Left ventricle myocardium superior (tissue), 1 donor: ENCODE measurements around the gene CADM1. TPM values are rescaled to one million over a fixed set of nuclear protein-coding genes. Genes with fewer than 3 reads are reported as not detected.

Experiments
- ATAC-seq: fragments of 200-7000 bp; cut with Tn5 transposase; one replicate; pipeline ENCODE4 v1.9.1; 2020; ENCODE audit warnings: mild to moderate bottlenecking, moderate library complexity
- DNase-seq: peaks from one replicate; pipeline ENCODE4 v3.0.0-alpha.2; 2020
- intact Hi-C: fragments of 100-400 bp; cut with micrococcal nuclease; formaldehyde crosslinking; loops from one replicate; pipeline ENCODE4 v1.11.0; 2022
- total RNA-seq: library from RNA; stranded (reverse); fragmentation: NEBNext Ultra II Directional; extraction: Animal tissue kit (Norgen Biotek cat#: 25700); gene quantifications from one replicate; pipeline ENCODE4 v1.2.1, GENCODE V29; 2021
- donor health status: DM: no; HTN: yes; CAD: no; lungs with severe emphysema.

The CADM1 gene
- total RNA-seq, 1 donor from 2014 or later, result 38.5 TPM

DNA sequence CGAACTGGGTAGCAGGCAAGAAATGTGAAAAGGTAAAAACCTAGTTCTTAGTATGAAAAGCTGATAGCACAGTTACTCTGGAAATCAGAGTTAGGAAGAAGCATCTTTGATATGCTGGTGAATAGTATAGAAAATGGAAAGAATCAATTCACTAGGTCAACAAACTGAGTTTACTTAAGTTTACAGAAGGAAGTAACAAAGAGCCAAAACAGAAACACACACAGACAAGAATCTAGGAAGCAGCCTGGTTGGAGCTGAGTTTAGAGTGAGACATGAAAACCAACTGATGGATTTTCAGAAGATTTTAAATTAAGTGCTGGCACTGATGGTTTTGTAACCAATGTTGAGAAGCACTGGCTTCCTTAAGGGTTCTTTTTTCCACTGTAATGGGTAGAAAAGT lies 296.3 kb downstream of the CADM1 start:
- ATAC-seq, result no peak
- intact Hi-C loops, result no loop called here

GRCh38 chr11:115207166-115207591 lies 297.0 kb downstream of the CADM1 start:
- intact Hi-C loops, result no loop called here
- DNase-seq (no peak), ATAC-seq (peak; percentile 22)

More for the DNA sequence above, 296.3 kb downstream of the CADM1 start:
- no peak for DNase-seq

DNA sequence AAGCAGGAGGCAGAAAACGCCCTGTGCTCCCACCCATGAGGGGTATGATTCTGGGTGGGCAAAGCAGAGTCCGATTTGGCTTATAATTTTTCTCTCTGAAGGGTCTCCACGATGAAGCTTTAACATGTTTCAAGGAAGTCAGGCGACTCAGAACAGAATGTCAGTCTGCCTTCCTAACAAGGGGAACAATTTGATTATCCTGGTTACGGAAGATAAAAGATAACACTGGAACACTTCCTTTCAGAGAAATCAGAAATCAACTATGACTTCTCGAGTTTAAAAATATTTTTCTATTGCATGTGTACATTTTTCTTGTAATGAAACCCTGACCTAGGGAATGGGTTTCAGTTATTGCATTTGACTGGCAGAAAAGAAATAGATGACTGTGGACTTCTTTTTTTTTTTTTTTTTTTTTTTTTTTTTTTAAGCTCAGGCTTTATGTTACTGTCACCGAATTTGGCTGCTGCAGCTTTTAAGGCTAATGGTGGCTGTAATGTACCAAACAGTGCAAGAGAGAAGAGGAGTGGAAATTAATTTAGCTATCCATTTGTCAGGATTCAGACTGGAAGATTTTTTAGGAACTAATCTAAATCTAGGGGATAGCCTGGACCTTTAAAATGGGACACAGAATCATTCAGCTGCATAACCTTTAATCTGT lies 297.7 kb downstream of the CADM1 start:
- intact Hi-C loops, result no loop called here
- no peak for ATAC-seq
- no peak for DNase-seq

DNA sequence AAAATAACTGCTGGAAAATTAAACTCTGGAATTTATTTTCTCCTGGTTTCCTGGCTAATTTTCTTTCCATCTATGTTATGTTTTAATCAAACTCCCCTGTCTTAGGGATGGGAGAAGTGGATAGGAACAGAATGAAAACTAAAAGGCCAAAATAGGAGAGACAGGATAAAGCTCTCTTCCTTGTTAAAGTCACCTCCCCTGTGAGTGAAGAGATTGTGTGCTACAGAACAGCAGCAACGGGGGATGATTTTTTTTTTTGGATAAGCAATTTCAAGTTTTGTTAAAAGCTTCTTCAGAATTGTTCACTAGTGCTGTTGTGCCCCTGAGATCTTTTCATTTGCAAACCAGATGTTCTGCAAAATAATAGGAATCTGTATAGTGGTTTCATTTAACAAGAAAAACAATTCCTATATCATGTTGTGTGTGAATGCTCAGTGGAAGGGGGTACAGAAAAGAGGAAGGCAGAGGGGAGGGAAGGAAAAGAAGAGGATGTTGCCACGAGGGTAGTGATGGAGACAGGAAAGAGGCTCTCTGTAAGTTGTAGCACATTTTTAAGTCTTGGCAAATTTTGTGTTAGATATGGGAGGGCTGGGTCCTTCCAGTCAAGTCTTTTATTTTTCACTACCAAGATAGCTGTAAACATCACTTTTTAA lies 301.2 kb downstream of the CADM1 start:
- intact Hi-C loops, result no loop called here
- ATAC-seq, result no peak
- no peak for DNase-seq

GRCh38 chr11:115202074-115202473 lies 302.1 kb downstream of the CADM1 start:
- intact Hi-C loops, result no loop called here
- DNase-seq (no peak), ATAC-seq (no peak)

DNA sequence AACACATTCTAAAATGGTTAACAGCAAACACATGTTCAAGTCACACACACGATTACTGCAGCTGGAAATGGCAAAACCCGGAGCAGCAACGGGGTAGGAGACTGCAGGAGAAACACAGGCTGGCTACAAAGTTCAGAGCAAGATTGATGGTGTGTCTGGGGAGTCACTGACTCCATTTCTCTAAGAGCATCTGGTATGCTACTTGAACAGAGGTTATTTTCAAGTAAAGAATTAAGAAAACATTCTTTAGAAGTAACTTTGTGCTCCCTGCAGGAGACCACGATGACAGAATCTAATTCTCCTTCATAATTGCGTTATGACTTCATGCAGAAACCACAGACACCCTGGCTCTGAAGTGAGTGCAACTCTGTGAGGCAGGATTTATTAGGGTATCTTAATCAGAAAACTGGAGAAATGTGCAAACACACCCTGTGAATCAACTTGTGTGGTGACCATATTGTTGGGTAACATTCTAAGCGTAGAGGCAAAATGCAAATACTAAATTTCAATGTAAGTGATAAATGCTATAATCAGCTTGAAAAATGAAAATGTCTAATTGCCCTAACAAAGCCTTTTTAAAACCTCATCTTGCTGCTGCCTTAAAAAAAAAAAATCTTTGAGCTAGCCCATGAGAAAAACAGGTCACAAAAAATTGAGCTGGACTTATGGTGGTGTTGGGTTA lies 303.0 kb downstream of the CADM1 start:
- DNase-seq (no peak), ATAC-seq (no peak)
- intact Hi-C loops, result no loop called here

GRCh38 chr11:115199481-115200069 lies 304.6 kb downstream of the CADM1 start:
- intact Hi-C loops, result no loop called here
- ATAC-seq (no peak), DNase-seq (no peak)

- intact Hi-C loops, result no loop called here
- DNase-seq (no peak), ATAC-seq (no peak)
Observed at GRCh38 chr11:115198321-115198741, 305.9 kb downstream of the CADM1 start.

DNA sequence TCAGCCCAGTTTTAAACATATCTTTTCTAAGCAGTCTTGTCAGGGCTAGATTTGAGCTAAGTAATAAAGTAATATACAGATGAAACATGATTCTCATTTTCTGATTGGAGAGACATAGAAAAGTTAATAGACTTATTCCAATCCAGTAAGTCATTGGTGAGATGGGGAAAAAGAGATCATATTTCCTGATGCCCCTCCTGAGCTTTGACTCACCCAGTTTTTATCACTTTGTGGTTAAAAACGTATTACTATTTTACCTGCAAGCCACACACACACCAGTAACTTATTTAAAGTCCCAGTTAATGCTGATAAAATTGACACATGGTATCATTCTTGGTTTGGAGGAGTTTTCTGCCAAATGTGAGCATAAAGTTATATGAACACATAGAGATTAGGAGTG lies 306.8 kb downstream of the CADM1 start:
- DNase-seq (no peak), ATAC-seq (no peak)
- intact Hi-C loops, result no loop called here

DNA sequence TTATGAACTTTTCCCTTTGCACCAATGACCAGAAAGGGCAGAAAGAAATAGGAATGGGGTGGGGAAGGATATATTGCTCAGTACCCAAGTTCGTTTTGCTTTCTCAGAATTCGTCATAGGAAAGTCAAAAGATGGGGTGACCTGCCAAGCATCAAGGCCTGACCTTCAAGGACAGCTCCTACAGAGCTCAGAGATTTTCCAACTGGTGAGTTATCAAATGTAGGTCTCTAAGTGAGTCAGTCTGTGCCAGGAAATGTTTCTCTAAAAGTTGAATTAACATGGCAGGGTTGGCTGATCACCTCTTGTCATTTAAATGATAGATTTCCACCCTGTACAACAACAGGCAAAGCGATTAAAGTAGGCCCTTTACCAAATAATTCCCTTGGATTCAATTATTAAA lies 307.2 kb downstream of the CADM1 start:
- intact Hi-C loops, result no loop called here
- DNase-seq (no peak), ATAC-seq (no peak)

DNA sequence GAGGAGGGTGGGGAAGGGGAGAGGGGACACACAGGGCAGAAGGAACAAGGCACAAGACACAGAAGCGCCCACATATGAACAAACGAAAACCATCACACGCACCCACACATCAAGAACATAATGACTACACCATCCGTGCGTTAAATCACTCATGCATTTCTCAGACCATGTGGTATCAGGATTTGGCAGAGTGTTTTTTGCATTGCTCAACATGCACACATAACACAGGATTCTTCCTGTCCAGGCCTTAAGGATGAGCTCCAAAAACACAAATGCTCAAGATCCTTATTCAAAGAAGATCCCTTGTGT lies 309.5 kb downstream of the CADM1 start:
- peak; percentile 68 for ATAC-seq
- DNase-seq, result no peak
- intact Hi-C loops, result no loop called here

GRCh38 chr11:115193914-115194801 lies 310.1 kb downstream of the CADM1 start:
- ATAC-seq, result peak; percentile 65
- no peak for DNase-seq
- intact Hi-C loops, result no loop called here

- intact Hi-C loops, result no loop called here
- DNase-seq (no peak), ATAC-seq (no peak)
Observed at GRCh38 chr11:115191761-115192160, 312.5 kb downstream of the CADM1 start.

GRCh38 chr11:115190196-115190595 lies 314.0 kb downstream of the CADM1 start:
- intact Hi-C loops, result no loop called here
- no peak for ATAC-seq
- no peak for DNase-seq

- ATAC-seq (no peak), DNase-seq (no peak)
- intact Hi-C loops, result no loop called here
Observed at GRCh38 chr11:115188898-115189278, 315.3 kb downstream of the CADM1 start.

- ATAC-seq (no peak), DNase-seq (no peak)
- intact Hi-C loops, result no loop called here
Observed at GRCh38 chr11:115188188-115188897, 315.9 kb downstream of the CADM1 start.

DNA sequence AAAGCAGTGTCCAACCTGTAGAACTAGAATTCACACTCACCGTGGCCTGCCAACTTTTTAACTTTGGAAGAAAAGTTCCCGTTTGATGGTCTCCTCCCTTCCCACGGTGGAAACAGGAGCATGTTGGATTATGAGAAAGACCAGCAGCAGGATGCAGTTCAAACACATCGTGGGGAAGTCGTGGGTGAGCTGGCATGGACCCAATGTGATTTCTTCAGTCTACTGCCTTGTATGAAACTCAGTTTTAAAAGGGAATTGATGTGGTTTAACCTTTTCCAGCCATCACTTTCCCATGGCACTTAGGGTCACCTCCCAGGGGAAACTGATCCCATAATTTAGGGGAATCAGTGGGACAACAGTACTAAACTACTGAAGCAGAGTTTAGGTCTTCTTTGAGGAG lies 318.3 kb downstream of the CADM1 start:
- no peak for ATAC-seq
- intact Hi-C loops, result no loop called here

GRCh38 chr11:115185507-115185906 lies 318.7 kb downstream of the CADM1 start:
- DNase-seq (no peak), ATAC-seq (peak; percentile 31)
- intact Hi-C loops, result no loop called here

More for the DNA sequence above, 318.3 kb downstream of the CADM1 start:
- DNase-seq, result no peak

DNA sequence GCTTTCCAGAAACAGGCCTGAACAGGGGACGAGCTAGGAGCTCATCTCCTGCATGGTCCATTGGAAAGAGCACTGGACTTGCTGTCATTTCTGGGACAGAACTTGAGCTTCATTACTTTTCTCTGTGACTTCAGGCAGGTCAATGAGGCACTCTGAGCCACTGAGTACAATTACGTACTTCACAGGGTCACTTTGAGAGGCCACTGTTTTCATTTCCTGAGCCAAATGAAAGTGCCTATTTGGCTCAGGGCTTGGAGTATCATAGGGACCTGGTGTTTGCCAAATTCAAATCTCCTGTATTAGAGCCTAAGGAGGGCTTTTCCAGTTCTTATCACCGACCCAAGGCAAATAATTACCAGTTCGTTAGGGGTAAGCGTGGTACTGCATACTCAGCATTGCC lies 319.3 kb downstream of the CADM1 start:
- intact Hi-C loops, result no loop called here
- no peak for DNase-seq

More for the DNA sequence above, 319.3 kb downstream of the CADM1 start:
- ATAC-seq, result peak; percentile 63
